HG02970 (cell line): Measurements from ENCODE around the gene ST6GALNAC2.

Experiments used
- ATAC-seq: cut with Tn5 transposase; IDR thresholded peaks from one replicate; pipeline ENCODE4 v1.9.1; 2021; ENCODE audit warnings: mild to moderate bottlenecking, moderate library complexity, moderate number of reproducible peaks; ENCODE audit not compliant: unreplicated experiment, low FRiP score

ST6GALNAC2 gene

DNA sequence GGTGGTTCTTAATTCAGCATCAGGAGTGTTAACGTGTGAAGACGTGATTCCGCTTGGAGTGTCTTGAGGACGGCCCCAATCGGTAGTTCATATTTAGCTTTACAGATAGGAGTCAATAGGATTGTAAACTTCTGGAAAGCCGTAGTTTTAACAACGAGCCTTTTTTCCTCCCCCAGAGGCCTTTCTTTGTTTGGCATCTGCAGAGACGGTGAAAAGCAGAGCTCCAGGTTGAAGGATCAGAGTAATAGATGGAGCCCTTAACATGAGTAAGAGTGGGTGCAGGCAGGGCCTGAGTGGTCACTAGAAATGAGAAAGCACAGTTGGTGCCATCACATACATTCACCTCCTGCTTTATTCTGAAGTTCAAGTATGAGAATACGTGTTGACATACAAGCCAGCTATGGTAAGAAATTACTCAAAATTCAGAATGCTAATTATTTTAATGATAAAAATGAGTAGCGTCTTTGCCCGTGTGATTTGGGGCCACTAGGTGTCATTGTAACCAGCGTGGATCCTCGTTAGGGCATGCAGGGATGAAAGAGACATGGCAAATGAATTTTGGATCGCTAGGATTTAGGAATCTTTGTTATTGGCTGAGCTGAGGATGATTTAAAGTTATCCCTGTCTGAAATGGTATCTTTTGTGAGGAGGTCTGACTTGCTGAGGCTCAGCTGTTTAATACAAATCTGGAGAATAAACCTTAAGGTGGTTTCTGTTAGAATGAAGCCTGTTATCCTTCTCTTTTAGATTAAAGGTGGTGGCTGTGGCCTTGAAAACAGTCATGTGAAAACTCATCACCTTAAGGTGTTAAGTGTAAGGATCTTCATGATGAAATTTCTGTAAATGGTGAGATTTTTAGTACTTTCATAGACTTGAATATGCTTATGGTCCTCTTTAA, 27.2 kb downstream of the ST6GALNAC2 start:
- no peak for ATAC-seq

DNA sequence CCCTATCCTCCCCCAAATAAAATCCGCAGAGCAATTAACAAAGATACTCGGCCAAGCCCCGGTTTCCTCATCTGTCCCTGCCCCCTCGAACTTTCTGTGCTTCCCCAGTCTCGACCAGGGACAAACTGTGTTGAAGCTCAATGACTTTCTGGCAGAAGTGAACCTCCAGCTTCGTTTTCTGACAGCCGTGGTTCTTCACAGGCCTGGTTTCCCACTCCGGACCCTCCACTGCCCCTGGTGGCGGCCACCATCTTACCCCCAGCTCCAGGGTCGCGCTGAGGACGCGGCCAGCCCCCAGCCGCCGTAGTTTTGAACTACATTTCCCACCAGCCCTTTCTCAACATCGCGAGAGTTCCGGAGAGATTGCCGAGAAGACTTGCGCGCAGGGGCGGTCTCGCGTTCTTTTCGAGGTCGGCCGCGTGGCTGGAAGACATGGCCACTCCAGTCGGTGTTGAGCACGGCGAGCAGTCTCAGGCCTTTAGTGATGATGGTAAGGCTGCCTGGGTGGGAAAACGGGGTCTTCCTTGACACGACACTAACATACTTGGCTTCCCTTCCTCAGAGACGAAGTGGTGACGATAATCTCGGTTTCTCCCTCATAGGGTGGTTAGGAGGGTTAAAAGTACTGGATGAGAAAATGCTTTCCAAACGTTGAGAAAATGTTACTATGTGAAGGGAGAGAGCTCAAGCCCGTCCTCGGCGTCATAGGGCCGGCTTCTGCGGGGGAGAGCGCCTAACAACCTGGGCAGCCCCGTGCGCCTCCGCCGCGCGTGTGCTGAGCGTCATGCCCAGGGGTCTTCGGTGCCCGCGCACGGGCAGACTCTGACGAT, 28.1 kb downstream of the ST6GALNAC2 start:
- peak; percentile 90 for ATAC-seq

GRCh38 chr17:76556765-76557367, 28.8 kb downstream of the ST6GALNAC2 start:
- ATAC-seq: no peak

- ATAC-seq: no peak
Observed at GRCh38 chr17:76554131-76554530, 31.5 kb downstream of the ST6GALNAC2 start.

GRCh38 chr17:76553178-76553908, 32.3 kb downstream of the ST6GALNAC2 start:
- ATAC-seq: no peak

DNA sequence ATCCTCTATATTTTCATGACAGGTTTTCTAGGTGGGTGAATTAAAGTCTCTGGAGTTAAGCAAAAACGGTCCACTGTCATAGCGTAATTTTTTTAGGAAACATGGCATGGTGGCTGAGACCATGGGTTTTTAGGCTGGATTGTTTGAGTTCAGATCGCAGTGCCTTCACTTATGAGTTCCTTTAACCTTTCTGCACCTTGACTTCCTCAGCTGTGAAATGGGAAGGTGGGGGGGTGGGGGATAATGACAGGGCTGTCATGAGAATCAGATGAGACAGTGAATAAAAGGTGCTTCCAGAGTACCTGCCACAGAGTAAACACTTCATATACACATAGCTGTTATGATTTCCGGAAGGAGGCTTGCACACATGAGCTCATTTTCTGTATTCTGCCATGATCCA, 34.0 kb downstream of the ST6GALNAC2 start:
- ATAC-seq: no peak

- no peak for ATAC-seq
Observed at GRCh38 chr17:76550712-76551615, 34.7 kb downstream of the ST6GALNAC2 start.

DNA sequence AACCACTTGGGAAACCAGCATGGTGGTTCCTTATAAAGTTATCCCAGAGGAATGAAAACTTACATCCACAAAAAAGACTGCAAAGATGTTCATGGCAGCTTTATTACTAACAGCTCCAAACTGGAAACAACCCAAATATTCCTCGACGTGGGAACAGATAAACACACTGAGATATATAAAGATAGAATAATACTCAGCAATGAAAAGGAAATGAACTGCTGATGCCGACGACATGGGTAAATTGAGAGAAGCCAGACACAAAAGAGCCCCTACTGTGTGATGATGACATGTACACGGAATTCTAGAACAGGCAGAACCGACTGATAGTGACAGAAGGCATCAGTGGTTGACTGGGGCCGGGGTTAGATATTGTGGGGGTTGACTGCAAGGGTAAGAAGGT, 36.1 kb downstream of the ST6GALNAC2 start:
- ATAC-seq: no peak

- ATAC-seq: no peak
Observed at GRCh38 chr17:76549215-76549518, 36.5 kb downstream of the ST6GALNAC2 start.

GRCh38 chr17:76548378-76549214, 37.1 kb downstream of the ST6GALNAC2 start:
- ATAC-seq: no peak

GRCh38 chr17:76547642-76548202, 37.9 kb downstream of the ST6GALNAC2 start:
- no peak for ATAC-seq

DNA sequence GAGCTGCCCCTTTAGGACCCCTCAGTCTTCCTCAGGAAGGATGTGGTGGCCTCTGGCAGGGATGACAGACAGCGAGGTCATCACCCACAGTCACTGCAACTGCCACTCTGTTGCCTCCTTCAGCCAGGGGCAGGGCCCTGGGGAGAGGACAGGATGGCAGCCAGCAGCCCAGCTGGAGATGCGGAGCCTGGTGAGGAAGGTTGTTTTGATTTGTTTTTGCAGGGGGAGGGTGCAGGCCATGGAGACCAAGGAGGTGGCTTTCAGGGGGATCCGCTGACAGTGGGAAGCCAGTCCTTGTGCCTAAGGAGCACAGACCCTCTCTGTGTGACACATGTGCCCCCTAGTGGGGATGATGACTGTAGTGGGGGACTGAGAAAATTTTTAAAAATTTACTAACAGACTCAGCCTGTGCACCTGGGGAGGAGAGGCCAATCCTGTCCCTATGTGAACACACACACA, 38.4 kb downstream of the ST6GALNAC2 start:
- ATAC-seq: no peak

DNA sequence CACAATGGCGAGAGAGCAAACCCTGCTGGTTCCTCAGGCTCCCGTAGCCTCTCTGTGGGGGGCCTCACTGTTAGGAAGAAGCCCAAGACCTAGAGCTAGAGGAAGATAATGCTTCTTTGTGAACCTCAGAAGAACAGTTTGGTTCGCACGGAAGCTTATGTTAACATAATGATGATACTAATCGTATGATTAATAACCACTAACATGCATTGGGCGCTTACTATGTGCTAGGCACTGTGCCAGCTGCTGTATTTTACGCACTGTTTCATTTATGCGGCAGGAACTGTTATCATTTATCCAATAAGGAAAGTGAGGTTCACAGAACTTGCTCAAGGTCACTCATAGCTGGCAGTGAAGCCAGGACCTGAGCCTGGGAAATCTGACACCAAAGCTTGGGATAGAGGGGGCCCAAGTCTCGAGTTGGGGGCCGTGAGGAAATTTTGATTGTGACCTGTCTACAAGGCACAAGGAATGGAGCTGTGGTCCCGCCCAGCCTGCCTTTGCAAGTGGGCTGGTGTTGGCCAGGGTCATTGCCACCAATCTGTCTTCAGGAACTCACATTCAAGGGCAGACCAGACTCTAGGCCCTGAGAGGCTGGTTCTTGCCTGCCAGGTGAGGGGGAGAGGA, 39.0 kb downstream of the ST6GALNAC2 start:
- no peak for ATAC-seq

DNA sequence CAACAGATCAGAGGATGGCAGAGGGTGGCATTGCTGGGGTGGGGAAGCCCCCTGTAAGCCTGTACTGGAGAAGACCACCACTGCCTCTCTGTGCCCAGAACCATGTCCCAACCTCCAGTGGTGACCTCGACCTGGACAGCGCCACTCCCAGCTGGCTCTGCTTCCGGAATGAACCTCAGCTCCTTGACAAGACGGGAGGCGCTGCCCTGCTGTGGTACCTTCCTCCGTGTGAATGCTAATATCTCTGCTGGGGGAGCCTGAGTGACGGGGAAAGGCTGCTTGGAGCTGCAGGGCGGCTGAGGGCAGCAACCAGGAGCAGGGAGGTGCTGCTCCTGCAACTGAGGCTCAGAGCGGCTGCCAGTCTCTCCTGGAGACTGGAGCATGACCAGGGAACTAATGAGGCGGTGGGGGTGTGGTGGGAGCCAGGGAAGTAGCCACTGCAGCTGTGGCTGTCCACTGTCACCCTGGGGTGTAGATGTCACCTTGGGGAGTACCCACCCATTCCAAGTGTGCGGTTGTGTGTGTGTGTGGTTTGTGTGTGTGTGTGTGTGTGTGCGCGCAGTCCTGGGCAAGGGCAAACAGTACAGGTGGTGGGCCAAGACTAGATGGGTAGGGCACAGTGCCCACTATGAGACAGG, 39.6 kb downstream of the ST6GALNAC2 start:
- no peak for ATAC-seq

DNA sequence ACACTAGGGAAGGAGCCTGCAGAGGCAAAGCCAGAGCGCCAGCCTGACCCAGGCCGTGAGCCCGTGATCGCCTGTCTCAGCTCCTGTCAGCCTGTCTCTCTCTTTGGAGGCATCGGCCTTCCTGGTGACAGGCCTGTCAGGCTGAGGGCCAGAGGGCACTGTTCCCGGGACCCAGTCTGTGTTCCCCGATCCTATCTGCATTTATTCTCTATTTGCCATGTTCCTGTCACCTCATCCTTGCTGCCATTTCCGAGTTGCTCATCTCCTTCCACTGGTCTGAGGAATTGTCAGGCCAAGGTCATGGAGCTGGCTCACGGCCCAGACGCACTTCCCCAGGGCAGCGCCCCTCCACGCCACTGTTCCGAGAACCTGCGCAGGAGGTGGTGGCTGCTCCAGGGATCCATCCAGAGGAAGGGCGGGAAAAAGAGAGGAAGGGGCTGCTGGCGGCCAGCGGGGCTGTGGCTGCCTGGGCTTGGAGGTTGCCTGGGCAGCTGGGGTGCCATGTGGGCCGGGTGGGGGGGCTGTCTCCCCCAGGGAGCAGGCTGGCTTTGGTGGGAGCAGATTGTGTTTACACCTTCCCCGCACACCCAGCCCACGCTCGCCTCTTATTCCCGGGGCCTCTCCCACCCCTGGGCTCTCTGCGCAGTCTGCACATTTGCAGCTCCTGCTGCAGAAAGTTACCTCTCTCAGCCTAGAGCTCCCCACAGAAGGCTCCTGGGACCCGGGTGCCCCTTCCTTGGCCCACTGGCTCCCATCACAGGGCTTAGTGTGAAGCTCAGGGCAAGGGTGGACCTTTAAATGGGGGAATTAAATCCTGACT, 40.9 kb downstream of the ST6GALNAC2 start:
- no peak for ATAC-seq

DNA sequence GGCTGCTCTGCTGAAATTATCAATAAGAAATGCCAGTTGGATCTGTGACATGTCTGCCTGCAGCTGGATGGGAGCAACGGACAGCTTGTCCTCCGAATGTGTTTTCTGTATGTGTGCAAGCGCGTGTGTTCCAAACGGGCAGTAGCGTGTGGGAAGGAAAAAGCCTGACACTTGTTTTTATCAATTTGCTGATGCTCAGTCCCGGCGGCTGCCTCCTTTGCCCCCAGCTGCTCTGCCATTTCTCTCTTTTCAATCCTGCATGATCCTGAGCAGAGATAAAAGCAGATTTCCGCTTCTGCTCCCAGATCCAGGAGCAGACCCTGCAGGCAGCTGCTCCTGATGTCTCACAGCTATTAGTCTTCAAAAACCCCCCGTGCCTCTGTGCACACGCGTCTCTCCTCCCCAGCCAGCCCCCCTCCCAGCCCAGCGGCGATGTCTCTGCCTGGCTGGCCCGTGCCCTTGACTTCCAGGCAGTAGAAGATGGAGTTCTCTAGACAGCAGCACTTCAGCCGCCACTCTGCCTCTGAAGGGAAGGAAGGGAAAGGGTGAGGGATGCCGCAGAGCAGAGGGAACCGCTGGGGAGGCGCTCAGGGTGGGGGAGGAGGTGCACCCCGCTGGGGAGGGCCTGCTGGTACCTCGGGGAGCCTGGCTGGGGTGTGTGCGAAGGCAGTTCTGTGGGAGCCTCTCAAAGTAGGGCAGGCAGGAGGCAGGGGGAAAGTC, 41.7 kb downstream of the ST6GALNAC2 start:
- no peak for ATAC-seq
